Measurements from ENCODE around the gene KRTAP10-11. TPM values are rescaled to one million over a fixed set of nuclear protein-coding genes. Genes with fewer than 3 reads are reported as not detected.
A peak's percentile ranks its signal among the peaks of the same experiment; 100 is the strongest.

KRTAP10-11 gene
- total RNA-seq, 2 donors from 2014 or later: not detected

DNA sequence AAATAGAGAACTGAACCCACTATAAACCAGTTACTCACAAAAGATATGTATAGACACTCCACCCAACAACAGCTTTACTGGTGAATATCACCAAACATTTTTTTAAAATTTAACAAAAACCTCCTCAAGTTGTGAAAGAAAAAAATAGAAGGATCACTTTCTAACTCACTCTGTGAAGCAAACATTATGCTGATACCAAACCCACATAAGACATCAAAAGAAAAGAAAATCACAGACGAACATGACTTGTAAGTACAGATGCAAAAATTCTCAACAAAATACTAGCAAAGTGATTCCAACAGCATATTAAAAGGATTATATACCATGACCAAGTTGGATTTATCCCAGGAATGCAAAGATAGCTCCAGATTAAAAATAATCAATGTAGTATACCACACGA lies 45.5 kb downstream of the KRTAP10-11 start:
- intact Hi-C loops (cut with DNase I): no loop called here
- no peak overlapping the region for H3K4me3 ChIP-seq
- no peaks in the 10 kb centered on the region for H3K27me3 ChIP-seq
- no peaks in the 10 kb centered on the region for H3K4me1 ChIP-seq
- H3K9me3 ChIP-seq: no peaks in the 10 kb centered on the region
- TF ChIP-seq, protein P1, sequence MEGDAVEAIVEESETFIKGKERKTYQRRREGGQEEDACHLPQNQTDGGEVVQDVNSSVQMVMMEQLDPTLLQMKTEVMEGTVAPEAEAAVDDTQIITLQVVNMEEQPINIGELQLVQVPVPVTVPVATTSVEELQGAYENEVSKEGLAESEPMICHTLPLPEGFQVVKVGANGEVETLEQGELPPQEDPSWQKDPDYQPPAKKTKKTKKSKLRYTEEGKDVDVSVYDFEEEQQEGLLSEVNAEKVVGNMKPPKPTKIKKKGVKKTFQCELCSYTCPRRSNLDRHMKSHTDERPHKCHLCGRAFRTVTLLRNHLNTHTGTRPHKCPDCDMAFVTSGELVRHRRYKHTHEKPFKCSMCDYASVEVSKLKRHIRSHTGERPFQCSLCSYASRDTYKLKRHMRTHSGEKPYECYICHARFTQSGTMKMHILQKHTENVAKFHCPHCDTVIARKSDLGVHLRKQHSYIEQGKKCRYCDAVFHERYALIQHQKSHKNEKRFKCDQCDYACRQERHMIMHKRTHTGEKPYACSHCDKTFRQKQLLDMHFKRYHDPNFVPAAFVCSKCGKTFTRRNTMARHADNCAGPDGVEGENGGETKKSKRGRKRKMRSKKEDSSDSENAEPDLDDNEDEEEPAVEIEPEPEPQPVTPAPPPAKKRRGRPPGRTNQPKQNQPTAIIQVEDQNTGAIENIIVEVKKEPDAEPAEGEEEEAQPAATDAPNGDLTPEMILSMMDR (IDR thresholded peaks at IDR 0.05): no peak
- H3K27ac ChIP-seq: no peak overlapping the region
- no peak overlapping the region for H3K9ac ChIP-seq (ENCODE audit: low read depth in 2 of 2, low read length in 2 of 2)
- no peak for DNase-seq
- H3K36me3 ChIP-seq: no peaks in the 10 kb centered on the region

DNA sequence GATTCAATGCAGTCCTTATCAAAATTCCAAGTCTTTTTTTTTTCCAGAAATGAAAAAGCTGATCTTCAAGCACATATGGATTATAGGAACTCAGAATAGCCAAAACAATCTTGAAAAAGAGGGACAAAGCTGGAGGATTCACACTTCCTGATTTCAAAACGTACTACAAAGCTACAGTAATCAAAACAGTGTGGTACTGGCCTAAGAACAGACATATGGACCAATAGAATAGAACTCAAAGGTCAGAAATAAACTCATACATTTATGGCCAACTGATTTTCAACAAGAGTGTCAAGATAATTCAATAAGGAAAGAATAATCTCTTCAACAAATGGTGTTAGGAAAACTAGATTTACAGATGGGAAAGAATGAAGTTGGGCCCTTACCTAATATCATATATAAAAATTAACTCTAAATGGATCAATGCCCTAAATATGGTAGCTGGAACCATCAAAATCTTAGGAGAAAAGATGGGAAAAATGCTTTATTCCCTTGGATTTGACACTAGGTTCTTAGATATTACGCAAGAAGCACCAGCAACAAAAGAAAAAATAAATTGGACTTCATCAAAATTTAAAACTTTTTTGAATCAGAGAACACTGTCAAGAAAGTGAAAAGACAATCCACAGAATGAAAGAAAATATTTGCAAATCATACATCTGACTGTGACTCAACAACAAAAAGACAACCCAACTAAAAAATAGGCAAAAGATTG lies 46.7 kb downstream of the KRTAP10-11 start:
- TF ChIP-seq, protein P1 (IDR thresholded peaks at IDR 0.05): no peak
- H3K36me3 ChIP-seq: no peaks in the 10 kb centered on the region
- no peak overlapping the region for H3K9ac ChIP-seq (ENCODE audit: low read depth in 2 of 2, low read length in 2 of 2)
- no peak overlapping the region for H3K27ac ChIP-seq
- no peaks in the 10 kb centered on the region for H3K9me3 ChIP-seq
- H3K4me1 ChIP-seq: no peaks in the 10 kb centered on the region
- no peak for DNase-seq
- H3K4me3 ChIP-seq: no peak overlapping the region
- intact Hi-C loops (cut with DNase I): no loop called here
- peaks cover 3% of the 10 kb centered on the region for H3K27me3 ChIP-seq

DNA sequence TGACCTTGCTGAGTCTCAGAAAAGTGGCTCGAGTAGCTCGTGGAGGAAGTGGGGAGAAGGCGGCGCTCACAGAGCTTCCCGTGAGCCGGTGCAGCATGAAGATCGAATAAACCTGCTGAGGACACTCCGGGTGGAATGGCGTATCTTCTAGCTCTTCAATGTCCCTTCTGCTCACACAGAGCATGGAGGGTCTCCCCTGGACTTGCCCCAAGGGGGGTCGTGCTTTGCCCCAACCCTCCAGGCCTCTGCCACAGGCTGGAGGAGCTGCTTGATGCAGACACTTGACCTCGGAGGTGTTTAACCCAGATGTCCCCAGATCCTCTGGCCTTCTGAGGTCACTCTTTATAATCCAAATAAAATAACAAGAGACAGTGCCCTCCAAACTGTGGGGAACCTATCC lies 48.6 kb downstream of the KRTAP10-11 start:
- intact Hi-C loops (cut with DNase I): no loop called here
- H3K9me3 ChIP-seq: no peaks in the 10 kb centered on the region
- TF ChIP-seq, protein P1 (IDR thresholded peaks at IDR 0.05): no peak
- H3K36me3 ChIP-seq: no peaks in the 10 kb centered on the region
- no peak overlapping the region for H3K27ac ChIP-seq
- DNase-seq: no peak
- H3K27me3 ChIP-seq: peaks cover 8% of the 10 kb centered on the region
- no peak overlapping the region for H3K9ac ChIP-seq (ENCODE audit: low read depth in 2 of 2, low read length in 2 of 2)
- no peak overlapping the region for H3K4me3 ChIP-seq
- H3K4me1 ChIP-seq: no peaks in the 10 kb centered on the region

DNA sequence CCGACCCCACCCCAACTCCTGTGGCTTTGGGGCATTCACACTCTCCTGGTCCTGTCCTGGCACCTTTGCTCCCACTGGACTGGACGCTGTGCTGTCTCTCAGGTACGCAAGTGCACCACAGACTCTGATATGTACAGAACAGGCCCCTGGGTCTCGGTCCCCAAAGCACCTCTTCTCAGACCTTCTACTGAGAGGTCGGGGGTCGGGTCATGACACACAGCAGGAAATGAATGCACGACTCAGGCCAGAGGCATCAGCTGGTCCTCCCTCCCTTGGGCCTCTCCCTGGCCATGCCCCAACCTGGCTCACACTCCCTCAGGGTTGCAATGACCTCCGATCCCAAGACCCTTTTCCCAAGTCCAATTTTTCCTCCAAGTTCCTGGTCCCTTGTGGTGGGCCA lies 49.0 kb downstream of the KRTAP10-11 start:
- Histone ChIP-seq H3K27me3 (peaks cover 8% of the 10 kb centered on the region), H3K9me3 (no peaks in the 10 kb centered on the region), H3K27ac (no peak overlapping the region), H3K36me3 (no peaks in the 10 kb centered on the region), H3K9ac (ENCODE audit: low read depth in 2 of 2, low read length in 2 of 2) (no peak overlapping the region), H3K4me1 (no peaks in the 10 kb centered on the region), H3K4me3 (no peak overlapping the region)
- intact Hi-C loops (cut with DNase I): no loop called here
- DNase-seq: peak; percentile 12
- TF ChIP-seq, protein P1 (IDR thresholded peaks at IDR 0.05): no peak

DNA sequence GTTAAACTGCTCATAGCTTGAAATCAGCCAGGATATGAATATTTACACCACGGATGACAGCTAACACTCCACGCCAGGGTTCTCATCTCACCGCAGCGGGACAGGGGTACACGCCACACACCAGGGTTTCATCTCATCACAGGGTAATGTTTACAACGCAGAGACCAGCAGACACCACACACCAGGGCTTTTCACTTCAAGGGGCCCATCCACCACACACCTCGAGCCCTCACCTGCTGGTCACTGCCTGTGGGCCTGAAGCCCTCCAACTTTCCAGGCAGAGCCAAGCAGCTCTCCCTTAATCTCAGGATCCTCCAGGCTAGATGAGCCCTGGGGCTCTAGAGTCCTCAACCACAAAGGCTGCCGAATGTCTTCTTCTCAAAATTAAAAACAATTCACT lies 49.4 kb downstream of the KRTAP10-11 start:
- H3K27me3 ChIP-seq: peaks cover 11% of the 10 kb centered on the region
- TF ChIP-seq, protein P1 (IDR thresholded peaks at IDR 0.05): no peak
- no peaks in the 10 kb centered on the region for H3K36me3 ChIP-seq
- intact Hi-C loops (cut with DNase I): no loop called here
- no peaks in the 10 kb centered on the region for H3K9me3 ChIP-seq
- DNase-seq: no peak
- no peaks in the 10 kb centered on the region for H3K4me1 ChIP-seq
- no peak overlapping the region for H3K27ac ChIP-seq
- no peak overlapping the region for H3K4me3 ChIP-seq
- no peak overlapping the region for H3K9ac ChIP-seq (ENCODE audit: low read depth in 2 of 2, low read length in 2 of 2)
